Right lobe of liver (tissue), 4 donors: ENCODE measurements around the gene TECPR2.
"Not testable (repeated sequence)": the region's sequence is repeated elsewhere in the genome, so short reads cannot be mapped to it uniquely, and the experiment has no call there.

Source experiments
- POLR2A ChIP-seq: fragments of 450-650 bp; IDR thresholded peaks from one replicate; pipeline ENCODE4 v1.6.1; 2017; ENCODE audit warnings: antibody characterized with exemption, mild to moderate bottlenecking
- TF ChIP-seq, protein P1 (sequence below), 4 donors: fragments of 200-600 bp in 3 of 4; fragments of 450-650 bp in 1 of 4; IDR thresholded peaks; one replicate each; pipeline versions ENCODE4 v1.5.1 to v1.8.0; 2016 to 2022; ENCODE audit warnings: antibody characterized with exemption in 4 of 4, mild to moderate bottlenecking in 2 of 4
- donor health status: DM: no; HTN: no; CAD: no.
- donor health status: DM: no; HTN: no; CAD: no.
- donor health status: DM: no; HTN: yes; CAD: no.

DNA sequence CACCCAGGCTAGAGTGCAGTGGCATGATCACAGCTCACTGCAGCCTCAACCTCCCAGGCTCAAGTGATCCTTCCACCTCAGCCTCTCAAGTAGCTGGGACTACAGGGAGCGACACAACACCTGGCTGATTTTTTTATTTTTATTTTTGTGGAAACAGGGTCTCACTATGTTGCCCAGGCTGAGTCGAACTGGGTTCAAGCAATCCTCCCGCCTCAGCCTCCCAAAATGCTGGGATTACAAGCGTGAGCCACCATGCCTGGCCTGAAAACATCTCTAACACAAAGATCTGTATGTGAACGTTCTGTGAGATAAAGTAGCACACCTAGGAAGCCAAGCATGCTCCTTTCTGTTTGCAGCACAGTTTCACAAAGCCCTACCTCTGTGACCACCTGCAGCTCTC is 157.0 kb downstream of the TECPR2 start:
- TF ChIP-seq, protein P1, sequence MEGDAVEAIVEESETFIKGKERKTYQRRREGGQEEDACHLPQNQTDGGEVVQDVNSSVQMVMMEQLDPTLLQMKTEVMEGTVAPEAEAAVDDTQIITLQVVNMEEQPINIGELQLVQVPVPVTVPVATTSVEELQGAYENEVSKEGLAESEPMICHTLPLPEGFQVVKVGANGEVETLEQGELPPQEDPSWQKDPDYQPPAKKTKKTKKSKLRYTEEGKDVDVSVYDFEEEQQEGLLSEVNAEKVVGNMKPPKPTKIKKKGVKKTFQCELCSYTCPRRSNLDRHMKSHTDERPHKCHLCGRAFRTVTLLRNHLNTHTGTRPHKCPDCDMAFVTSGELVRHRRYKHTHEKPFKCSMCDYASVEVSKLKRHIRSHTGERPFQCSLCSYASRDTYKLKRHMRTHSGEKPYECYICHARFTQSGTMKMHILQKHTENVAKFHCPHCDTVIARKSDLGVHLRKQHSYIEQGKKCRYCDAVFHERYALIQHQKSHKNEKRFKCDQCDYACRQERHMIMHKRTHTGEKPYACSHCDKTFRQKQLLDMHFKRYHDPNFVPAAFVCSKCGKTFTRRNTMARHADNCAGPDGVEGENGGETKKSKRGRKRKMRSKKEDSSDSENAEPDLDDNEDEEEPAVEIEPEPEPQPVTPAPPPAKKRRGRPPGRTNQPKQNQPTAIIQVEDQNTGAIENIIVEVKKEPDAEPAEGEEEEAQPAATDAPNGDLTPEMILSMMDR (IDR thresholded peaks at IDR 0.05), result not testable (repeated sequence)
- TF ChIP-seq POLR2A, result not testable (repeated sequence)
